Erythroblast (primary cell): ENCODE data around the gene ANKRD49.

Source experiments
- GATA1 ChIP-seq: IDR thresholded peaks from 2 replicates; pipeline ENCODE4 v1.6.1; 2011; ENCODE audit warnings: low read depth, mild to moderate bottlenecking, control low read depth, low read length, moderate library complexity
- POLR2A ChIP-seq: IDR thresholded peaks from 2 replicates; pipeline ENCODE4 v1.6.1; 2011; ENCODE audit warnings: mild to moderate bottlenecking, low read length

DNA sequence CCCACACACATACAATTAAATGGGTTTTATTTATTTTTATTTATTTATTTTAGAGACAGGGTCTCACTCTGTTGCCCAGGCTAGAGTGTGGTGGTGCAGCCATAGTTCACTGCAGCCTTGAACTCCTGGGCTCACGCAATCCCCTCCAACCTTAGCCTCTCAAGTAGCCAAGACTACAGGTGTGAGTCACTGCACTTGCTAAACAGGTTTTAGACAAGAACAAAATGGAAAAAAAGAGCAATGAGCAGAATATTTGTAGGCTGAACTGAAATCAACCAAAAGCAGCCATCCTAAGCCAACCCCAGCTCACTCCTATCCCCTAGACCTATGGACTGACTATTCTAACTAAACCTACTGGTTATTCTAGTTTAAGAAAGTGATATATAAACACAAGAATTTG, 37.9 kb upstream of the ANKRD49 start:
- TF ChIP-seq POLR2A (no peak), GATA1 (no peak)
